ENCODE data around the gene ATP13A5.

Gene ATP13A5

DNA sequence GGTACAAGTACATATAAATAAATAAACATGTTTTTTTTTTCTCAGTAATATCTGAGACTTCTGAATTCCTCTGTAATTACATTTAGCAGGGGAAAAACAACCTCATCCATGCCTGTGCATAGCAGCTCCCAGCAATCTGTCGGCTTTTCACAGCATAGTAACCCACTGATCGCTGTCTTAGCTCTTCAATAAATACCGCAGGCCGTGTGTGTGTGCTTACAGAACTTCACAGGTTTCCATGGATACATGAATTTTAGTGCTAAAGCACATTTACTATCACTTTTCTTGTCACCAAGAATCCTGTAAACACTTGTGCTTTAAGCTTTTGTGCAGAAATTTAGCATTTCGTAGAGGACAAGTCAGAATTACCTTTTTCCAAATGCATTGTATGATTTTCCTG is 141.5 kb downstream of the ATP13A5 start:
- TF ChIP-seq, protein P1, sequence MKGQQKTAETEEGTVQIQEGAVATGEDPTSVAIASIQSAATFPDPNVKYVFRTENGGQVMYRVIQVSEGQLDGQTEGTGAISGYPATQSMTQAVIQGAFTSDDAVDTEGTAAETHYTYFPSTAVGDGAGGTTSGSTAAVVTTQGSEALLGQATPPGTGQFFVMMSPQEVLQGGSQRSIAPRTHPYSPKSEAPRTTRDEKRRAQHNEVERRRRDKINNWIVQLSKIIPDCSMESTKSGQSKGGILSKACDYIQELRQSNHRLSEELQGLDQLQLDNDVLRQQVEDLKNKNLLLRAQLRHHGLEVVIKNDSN (IDR thresholded peaks at IDR 0.05): no peak
- TF ChIP-seq NFIC (IDR thresholded peaks at IDR 0.05) (no peak), FOXM1 (IDR thresholded peaks at IDR 0.05; ENCODE audit: borderline replicate concordance, low read depth) (no peak), TEAD4 (IDR thresholded peaks at IDR 0.05) (no peak), RAD21 (IDR thresholded peaks at IDR 0.05; ENCODE audit: low read depth) (no peak), EGR1 (IDR thresholded peaks at IDR 0.05) (no peak), TAF1 (IDR thresholded peaks at IDR 0.05; ENCODE audit: low read depth) (no peak), CEBPB (IDR thresholded peaks at IDR 0.05) (no peak), ZBTB7A (IDR thresholded peaks at IDR 0.05; ENCODE audit: low read depth) (no peak), CREB1 (IDR thresholded peaks at IDR 0.05; ENCODE audit: low read depth) (no peak), TCF12 (IDR thresholded peaks at IDR 0.05; ENCODE audit: low read depth) (no peak), YY1 (IDR thresholded peaks at IDR 0.05; ENCODE audit: low read depth) (no peak), EP300 (IDR thresholded peaks at IDR 0.05; ENCODE audit: borderline replicate concordance) (no peak)
- TF ChIP-seq, protein P2, sequence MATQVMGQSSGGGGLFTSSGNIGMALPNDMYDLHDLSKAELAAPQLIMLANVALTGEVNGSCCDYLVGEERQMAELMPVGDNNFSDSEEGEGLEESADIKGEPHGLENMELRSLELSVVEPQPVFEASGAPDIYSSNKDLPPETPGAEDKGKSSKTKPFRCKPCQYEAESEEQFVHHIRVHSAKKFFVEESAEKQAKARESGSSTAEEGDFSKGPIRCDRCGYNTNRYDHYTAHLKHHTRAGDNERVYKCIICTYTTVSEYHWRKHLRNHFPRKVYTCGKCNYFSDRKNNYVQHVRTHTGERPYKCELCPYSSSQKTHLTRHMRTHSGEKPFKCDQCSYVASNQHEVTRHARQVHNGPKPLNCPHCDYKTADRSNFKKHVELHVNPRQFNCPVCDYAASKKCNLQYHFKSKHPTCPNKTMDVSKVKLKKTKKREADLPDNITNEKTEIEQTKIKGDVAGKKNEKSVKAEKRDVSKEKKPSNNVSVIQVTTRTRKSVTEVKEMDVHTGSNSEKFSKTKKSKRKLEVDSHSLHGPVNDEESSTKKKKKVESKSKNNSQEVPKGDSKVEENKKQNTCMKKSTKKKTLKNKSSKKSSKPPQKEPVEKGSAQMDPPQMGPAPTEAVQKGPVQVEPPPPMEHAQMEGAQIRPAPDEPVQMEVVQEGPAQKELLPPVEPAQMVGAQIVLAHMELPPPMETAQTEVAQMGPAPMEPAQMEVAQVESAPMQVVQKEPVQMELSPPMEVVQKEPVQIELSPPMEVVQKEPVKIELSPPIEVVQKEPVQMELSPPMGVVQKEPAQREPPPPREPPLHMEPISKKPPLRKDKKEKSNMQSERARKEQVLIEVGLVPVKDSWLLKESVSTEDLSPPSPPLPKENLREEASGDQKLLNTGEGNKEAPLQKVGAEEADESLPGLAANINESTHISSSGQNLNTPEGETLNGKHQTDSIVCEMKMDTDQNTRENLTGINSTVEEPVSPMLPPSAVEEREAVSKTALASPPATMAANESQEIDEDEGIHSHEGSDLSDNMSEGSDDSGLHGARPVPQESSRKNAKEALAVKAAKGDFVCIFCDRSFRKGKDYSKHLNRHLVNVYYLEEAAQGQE (IDR thresholded peaks at IDR 0.05; ENCODE audit: low read depth): no peak
- TF ChIP-seq, protein P3, sequence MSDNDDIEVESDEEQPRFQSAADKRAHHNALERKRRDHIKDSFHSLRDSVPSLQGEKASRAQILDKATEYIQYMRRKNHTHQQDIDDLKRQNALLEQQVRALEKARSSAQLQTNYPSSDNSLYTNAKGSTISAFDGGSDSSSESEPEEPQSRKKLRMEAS (IDR thresholded peaks at IDR 0.05): no peak

DNA sequence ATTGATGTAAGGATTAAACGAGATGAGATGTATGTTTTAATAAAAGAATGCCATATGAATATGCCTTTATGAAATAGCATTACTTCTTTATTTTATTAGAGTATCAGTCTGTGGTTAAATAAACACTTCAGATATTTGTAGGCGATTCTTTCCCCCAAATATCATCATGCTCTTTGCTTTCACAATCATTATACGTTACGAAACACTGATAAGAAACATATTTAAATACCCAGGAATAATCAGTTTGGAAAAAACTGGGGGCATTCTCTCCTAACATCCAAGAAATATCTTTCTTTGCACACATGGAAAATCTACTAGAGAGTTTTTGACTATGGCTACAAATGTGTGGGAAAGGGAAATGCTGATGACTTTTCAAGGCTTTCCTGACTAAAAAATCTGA is 142.0 kb downstream of the ATP13A5 start:
- TF ChIP-seq, protein P1 (IDR thresholded peaks at IDR 0.05): no peak
- TF ChIP-seq CREB1 (IDR thresholded peaks at IDR 0.05; ENCODE audit: low read depth): no peak
- TF ChIP-seq EGR1 (IDR thresholded peaks at IDR 0.05): no peak
- no peak for TF ChIP-seq NFIC (IDR thresholded peaks at IDR 0.05)
- TF ChIP-seq YY1 (IDR thresholded peaks at IDR 0.05; ENCODE audit: low read depth): no peak
- TF ChIP-seq, protein P3 (IDR thresholded peaks at IDR 0.05): no peak
- TF ChIP-seq FOXM1 (IDR thresholded peaks at IDR 0.05; ENCODE audit: borderline replicate concordance, low read depth): no peak
- no peak for TF ChIP-seq ZBTB7A (IDR thresholded peaks at IDR 0.05; ENCODE audit: low read depth)

DNA sequence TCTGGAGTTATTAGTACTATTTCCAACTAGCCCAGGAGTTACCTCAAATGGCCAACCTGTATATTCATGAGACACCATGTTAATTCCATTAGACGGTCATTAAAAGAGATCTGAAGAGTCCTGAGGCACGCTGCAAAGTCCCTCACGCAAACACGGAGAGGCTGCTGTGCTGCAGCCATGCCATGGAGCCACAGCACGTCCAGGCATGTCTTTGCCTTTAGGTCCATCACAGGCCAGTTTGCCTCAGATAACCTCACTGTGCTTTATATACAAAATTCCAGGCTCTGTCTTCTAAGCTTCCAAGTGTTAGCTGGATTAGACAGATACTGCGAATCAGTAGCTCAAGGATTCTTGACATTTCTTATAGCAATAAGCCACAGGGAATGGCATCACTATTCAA is 147.4 kb downstream of the ATP13A5 start:
- TF ChIP-seq TEAD4 (IDR thresholded peaks at IDR 0.05) (no peak), RAD21 (IDR thresholded peaks at IDR 0.05; ENCODE audit: low read depth) (no peak), EP300 (IDR thresholded peaks at IDR 0.05; ENCODE audit: borderline replicate concordance) (no peak), CEBPB (IDR thresholded peaks at IDR 0.05) (no peak), ZBTB7A (IDR thresholded peaks at IDR 0.05; ENCODE audit: low read depth) (no peak), FOXM1 (IDR thresholded peaks at IDR 0.05; ENCODE audit: borderline replicate concordance, low read depth) (no peak), TAF1 (IDR thresholded peaks at IDR 0.05; ENCODE audit: low read depth) (no peak), YY1 (IDR thresholded peaks at IDR 0.05; ENCODE audit: low read depth) (no peak), EGR1 (IDR thresholded peaks at IDR 0.05) (no peak), CREB1 (IDR thresholded peaks at IDR 0.05; ENCODE audit: low read depth) (no peak)
- TF ChIP-seq, protein P2 (IDR thresholded peaks at IDR 0.05; ENCODE audit: low read depth): no peak

DNA sequence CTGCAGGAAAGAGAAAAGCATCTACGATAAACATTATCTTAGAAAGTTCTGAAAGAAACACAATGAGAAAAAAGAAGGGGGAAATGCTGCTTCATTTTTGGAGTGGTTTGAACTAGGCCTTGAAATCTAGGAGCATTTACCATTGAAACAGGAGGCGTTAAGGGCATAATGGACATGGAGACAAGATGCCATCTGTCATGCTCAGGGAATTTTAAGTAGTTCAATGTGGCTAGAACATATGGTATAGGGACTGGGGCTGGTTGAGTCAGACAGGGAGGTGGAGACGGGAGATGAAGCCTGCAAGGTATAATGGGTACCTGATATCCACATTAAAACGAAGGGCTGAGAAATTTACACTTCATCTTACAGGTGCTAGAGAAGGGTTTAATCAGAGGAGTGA is 147.9 kb downstream of the ATP13A5 start:
- TF ChIP-seq, protein P2 (IDR thresholded peaks at IDR 0.05; ENCODE audit: low read depth): no peak
- no peak for TF ChIP-seq CREB1 (IDR thresholded peaks at IDR 0.05; ENCODE audit: low read depth)
- TF ChIP-seq TCF12 (IDR thresholded peaks at IDR 0.05; ENCODE audit: low read depth): no peak
- TF ChIP-seq YY1 (IDR thresholded peaks at IDR 0.05; ENCODE audit: low read depth): no peak
- TF ChIP-seq NFIC (IDR thresholded peaks at IDR 0.05): no peak
- no peak for TF ChIP-seq FOXM1 (IDR thresholded peaks at IDR 0.05; ENCODE audit: borderline replicate concordance, low read depth)
- TF ChIP-seq TEAD4 (IDR thresholded peaks at IDR 0.05): no peak
- no peak for TF ChIP-seq RAD21 (IDR thresholded peaks at IDR 0.05; ENCODE audit: low read depth)
- no peak for TF ChIP-seq ZBTB7A (IDR thresholded peaks at IDR 0.05; ENCODE audit: low read depth)
- TF ChIP-seq, protein P1 (IDR thresholded peaks at IDR 0.05): no peak
- TF ChIP-seq, protein P3 (IDR thresholded peaks at IDR 0.05): no peak
- no peak for TF ChIP-seq CEBPB (IDR thresholded peaks at IDR 0.05)
- no peak for TF ChIP-seq EGR1 (IDR thresholded peaks at IDR 0.05)
- TF ChIP-seq TAF1 (IDR thresholded peaks at IDR 0.05; ENCODE audit: low read depth): no peak

Measured in Ishikawa (cell line).